HFFc6 (cell line): ENCODE results near the gene CROCC. TPM values are rescaled to one million over a fixed set of nuclear protein-coding genes. Genes with fewer than 3 reads are reported as not detected.
"Not testable (repeated sequence)": the region's sequence is repeated elsewhere in the genome, so short reads cannot be mapped to it uniquely, and the experiment has no call there.

ENCODE experiments used
- DNase-seq: peaks from one replicate; pipeline ENCODE4 v3.0.0-alpha.2; 2018
- H3K27ac Mint-ChIP-seq: 2 replicates; pipeline ENCODE4 v1.8.0; 2020; ENCODE audit warnings: mild to moderate bottlenecking, mixed read lengths
- H3K27me3 Mint-ChIP-seq: 2 replicates; pipeline ENCODE4 v1.8.0; 2021; ENCODE audit warnings: mild to moderate bottlenecking, moderate library complexity, mixed read lengths; ENCODE audit not compliant: insufficient read depth
- H3K36me3 Mint-ChIP-seq: 2 replicates; pipeline ENCODE4 v1.8.0; 2021; ENCODE audit warnings: low read depth, mixed read lengths
- H3K4me1 Mint-ChIP-seq: 2 replicates; pipeline ENCODE4 v1.8.0; 2020; ENCODE audit warnings: low read depth, mixed read lengths
- H3K4me3 Mint-ChIP-seq: 2 replicates; pipeline ENCODE4 v1.8.0; 2020; ENCODE audit warnings: mild to moderate bottlenecking, moderate library complexity, mixed read lengths
- H3K9me3 Mint-ChIP-seq: 2 replicates; pipeline ENCODE4 v1.8.0; 2020; ENCODE audit warnings: mild to moderate bottlenecking, mixed read lengths
- total RNA-seq, 6 experiments: library from RNA; stranded (reverse); fragmentation: NEBNext Ultra II Directional; extraction: Animal tissue kit (Norgen Biotek cat#: 25700); gene quantifications; 2 replicates in 1 of 6; 3 replicates in 5 of 6; pipeline ENCODE4 v1.2.3, GENCODE V29; 2021
- TF ChIP-seq, protein P1 (sequence below): fragments of 200-600 bp; sonication (generic); IDR thresholded peaks from 2 replicates; pipeline ENCODE4 v1.5.0; 2021; ENCODE audit warnings: antibody characterized with exemption, mild to moderate bottlenecking

The CROCC gene
- total RNA-seq, 6 experiments from 2014 or later: 10.3 to 14.6 (median 12.5) TPM

DNA sequence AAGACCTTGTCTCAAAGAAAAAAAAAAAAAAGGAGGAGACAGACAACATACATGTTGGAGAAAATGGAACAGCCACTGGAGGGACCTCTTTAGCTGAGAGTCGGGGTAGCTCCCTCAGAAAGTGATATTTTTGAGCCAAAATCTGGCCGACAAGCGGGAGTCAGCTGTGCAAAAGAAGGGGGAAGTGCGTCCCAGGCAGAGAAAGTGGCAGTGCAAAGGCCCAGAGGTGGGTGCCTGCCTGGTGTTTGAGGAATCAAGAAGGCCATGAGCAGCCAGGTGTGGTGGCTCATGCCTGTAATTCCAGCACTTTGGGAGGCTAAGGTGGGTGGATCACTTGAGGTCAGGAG, 6.1 kb upstream of the CROCC start:
- no peak for DNase-seq
- peaks cover 20% of the 10 kb centered on the region for H3K4me1 Mint-ChIP-seq
- peak overlapping the region; percentile 80 for H3K27ac Mint-ChIP-seq
- TF ChIP-seq, protein P1, sequence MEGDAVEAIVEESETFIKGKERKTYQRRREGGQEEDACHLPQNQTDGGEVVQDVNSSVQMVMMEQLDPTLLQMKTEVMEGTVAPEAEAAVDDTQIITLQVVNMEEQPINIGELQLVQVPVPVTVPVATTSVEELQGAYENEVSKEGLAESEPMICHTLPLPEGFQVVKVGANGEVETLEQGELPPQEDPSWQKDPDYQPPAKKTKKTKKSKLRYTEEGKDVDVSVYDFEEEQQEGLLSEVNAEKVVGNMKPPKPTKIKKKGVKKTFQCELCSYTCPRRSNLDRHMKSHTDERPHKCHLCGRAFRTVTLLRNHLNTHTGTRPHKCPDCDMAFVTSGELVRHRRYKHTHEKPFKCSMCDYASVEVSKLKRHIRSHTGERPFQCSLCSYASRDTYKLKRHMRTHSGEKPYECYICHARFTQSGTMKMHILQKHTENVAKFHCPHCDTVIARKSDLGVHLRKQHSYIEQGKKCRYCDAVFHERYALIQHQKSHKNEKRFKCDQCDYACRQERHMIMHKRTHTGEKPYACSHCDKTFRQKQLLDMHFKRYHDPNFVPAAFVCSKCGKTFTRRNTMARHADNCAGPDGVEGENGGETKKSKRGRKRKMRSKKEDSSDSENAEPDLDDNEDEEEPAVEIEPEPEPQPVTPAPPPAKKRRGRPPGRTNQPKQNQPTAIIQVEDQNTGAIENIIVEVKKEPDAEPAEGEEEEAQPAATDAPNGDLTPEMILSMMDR: peak; percentile 38
- peak overlapping the region; percentile 91 for H3K4me3 Mint-ChIP-seq
- peaks cover 4% of the 10 kb centered on the region for H3K27me3 Mint-ChIP-seq
- no peaks in the 10 kb centered on the region for H3K36me3 Mint-ChIP-seq
- no peaks in the 10 kb centered on the region for H3K9me3 Mint-ChIP-seq

DNA sequence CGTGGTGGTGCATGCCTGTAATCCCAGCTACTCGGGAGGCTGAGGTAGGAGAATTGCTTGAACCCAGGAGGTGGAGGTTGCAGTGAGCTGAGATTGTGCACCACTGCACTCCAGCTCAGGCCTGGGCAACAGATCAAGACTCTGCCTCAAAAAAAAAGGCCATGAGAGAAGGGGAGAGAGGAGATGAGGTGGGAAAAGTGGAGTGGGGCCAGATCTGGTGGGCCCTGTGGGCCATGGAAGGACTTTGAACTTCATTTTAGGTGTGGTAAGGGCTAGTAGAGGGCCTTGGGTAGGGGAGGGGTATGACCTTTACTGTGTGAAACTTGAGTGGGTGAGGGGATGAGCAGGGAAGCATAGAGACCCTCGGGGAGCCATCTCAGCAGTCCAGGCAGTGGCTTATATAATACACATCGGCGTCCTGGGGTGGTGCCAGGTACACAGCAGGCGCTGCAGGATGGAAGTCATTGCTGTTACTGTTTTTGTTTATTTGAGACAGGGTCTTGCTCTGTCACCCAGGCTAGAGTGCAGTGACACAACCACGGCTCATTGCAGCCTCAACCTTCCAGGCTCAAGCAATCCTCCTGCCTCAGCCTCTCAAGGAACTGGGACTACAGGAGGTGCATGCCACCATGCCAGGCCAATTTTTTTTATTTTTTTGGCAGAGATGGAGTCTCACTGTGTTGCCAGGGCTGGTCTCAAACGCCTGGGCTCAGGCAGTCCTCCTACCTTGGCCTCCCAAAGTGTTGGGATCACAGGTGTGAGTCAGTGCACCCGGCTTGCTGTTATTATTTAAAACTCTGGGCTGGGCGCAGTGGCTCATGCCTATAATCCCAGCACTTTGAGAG, 5.5 kb upstream of the CROCC start:
- not testable (repeated sequence) for H3K27me3 Mint-ChIP-seq, H3K27ac Mint-ChIP-seq, DNase-seq, H3K9me3 Mint-ChIP-seq, H3K36me3 Mint-ChIP-seq, H3K4me3 Mint-ChIP-seq
- H3K4me1 Mint-ChIP-seq: peaks cover 22% of the 10 kb centered on the region

DNA sequence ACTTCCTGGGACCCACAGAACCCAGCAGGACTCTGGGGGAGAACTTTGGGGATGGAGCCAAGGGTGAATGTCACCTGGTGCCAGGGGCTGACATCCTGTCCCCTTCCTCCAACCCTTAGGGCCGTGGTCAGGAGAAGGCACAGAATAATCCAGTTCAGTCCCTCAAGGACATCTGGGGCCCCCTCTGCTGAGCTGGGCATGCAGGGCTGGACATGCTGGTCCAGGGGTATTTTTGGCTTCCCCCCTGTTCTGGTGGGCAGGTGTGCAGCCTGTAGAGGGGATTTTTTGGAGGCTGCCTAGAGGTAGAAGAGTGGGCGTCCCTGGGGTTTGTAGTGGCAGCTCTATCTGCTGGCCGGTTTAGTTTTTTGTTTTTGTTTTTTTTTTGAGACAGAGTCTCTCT, 3.4 kb upstream of the CROCC start:
- H3K27ac Mint-ChIP-seq: no peak overlapping the region
- TF ChIP-seq, protein P1: no peak
- H3K4me3 Mint-ChIP-seq: no peak overlapping the region
- H3K4me1 Mint-ChIP-seq: peaks cover 28% of the 10 kb centered on the region
- no peaks in the 10 kb centered on the region for H3K36me3 Mint-ChIP-seq
- DNase-seq: no peak
- no peaks in the 10 kb centered on the region for H3K9me3 Mint-ChIP-seq
- H3K27me3 Mint-ChIP-seq: peaks cover 4% of the 10 kb centered on the region

DNA sequence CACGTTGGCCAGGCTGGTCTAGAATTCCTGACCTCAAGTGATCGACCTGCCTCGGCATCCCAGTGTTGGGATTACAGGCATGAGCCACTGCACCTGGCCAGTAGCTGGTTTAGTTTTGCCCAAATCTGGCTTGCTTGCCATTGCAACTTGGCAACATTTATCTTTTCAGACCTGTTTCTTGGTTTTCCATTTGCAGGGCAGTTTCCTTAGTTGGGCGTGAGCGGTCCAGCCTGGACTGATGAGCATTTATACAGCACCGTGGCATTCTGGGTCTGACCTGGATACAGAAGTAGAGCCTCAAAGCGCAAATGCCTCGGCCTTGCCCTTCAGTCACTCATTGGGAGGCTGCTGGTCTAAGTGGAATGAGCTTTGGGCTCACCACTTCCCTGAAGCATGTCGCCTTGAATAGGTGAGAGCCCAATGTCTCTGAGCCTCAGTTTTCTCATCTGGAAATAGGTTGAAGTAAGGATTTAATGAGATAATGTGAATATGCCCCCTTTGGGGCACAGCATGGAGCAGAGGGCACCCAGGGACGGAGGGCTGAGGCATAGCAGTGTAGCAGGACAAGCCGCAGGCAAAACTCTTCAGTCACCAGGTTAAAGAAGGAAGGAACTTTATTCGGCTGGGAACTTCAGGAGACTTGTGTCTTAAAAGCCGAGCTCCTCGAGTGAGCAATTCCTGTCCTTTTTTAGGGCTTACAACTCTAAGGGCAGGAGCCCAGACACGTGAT, 2.6 kb upstream of the CROCC start:
- H3K27ac Mint-ChIP-seq, H3K27me3 Mint-ChIP-seq, DNase-seq, H3K9me3 Mint-ChIP-seq, H3K36me3 Mint-ChIP-seq, H3K4me3 Mint-ChIP-seq: not testable (repeated sequence)
- peaks cover 25% of the 10 kb centered on the region for H3K4me1 Mint-ChIP-seq

DNA sequence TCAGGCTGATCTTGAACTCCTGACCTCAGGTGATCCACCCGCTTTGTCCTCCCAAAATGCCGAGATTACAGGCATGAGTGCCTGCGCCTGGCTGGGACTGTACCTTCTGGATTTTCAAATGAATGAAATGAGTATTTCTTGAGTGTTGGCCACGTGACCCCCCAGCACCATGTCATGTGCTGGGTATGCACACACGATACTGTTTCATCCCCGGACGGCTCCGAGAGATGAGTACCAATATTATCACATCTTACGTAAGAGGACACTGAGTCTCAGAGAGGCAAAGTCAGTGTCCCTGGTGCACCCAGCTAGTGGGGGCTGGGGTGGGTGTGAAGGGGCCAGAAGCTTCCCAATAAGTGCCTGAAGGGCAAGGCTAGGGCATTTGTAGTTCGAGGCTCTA, 780 bp upstream of the CROCC start:
- peaks cover 4% of the 10 kb centered on the region; the same call in 1 of the 2 replicates for H3K27me3 Mint-ChIP-seq
- peaks cover 10% of the 10 kb centered on the region; the same call in 1 of the 2 replicates for H3K4me1 Mint-ChIP-seq
- TF ChIP-seq, protein P1: no peak
- no peak overlapping the region for H3K27ac Mint-ChIP-seq
- H3K9me3 Mint-ChIP-seq: no peaks in the 10 kb centered on the region
- H3K36me3 Mint-ChIP-seq: no peaks in the 10 kb centered on the region
- no peak for DNase-seq
- no peak overlapping the region for H3K4me3 Mint-ChIP-seq

DNA sequence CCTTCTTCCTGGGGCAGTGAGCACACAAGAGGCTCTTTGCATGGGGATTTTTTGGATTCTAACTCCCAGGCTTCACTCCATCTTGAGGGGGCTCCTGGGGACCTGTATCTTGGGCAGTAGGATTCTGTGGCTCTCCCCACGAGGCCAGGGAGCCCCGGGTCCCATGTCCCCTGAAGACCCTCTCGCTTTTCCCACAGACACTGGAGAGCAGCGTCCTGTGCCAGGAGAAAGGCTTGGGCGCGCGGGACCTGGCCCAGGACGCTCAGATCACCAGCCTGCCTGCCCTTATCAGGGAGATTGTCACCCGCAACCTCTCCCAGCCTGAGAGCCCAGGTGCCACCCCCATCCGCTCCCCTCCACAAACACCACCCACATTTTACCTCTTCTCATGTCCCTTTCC, 735 bp downstream of the CROCC start:
- H3K36me3 Mint-ChIP-seq: no peaks in the 10 kb centered on the region
- peaks cover 10% of the 10 kb centered on the region; the same call in 1 of the 2 replicates for H3K4me1 Mint-ChIP-seq
- DNase-seq: no peak
- no peak overlapping the region for H3K4me3 Mint-ChIP-seq
- H3K27ac Mint-ChIP-seq: no peak overlapping the region
- no peaks in the 10 kb centered on the region for H3K9me3 Mint-ChIP-seq
- no peaks in the 10 kb centered on the region for H3K27me3 Mint-ChIP-seq
- TF ChIP-seq, protein P1: no peak
